ENCODE data around the gene ADH1B.
"Not testable (repeated sequence)": the region's sequence is repeated elsewhere in the genome, so short reads cannot be mapped to it uniquely, and the experiment has no call there.

ADH1B gene

GRCh38 chr4:99321241-99322191 is at the start of gene ADH1B:
Gene ADH1B (minus strand): TSS chr4:99321401. CDS start chr4:99321331, 70 bp downstream.
- no peak for DNase-seq (ENCODE audit: insufficient read length, low spot score)
- FAIRE-seq = no peak

- DNase-seq (ENCODE audit: insufficient read length, low spot score); FAIRE-seq: not testable (repeated sequence)
These were observed 46.6 kb upstream of the ADH1B start for GRCh38 chr4:99367817-99368216.

- FAIRE-seq (no peak), DNase-seq (ENCODE audit: insufficient read length, low spot score) (no peak)
These were observed 45.3 kb upstream of the ADH1B start for GRCh38 chr4:99366491-99366890.

GRCh38 chr4:99362768-99363167 is 41.6 kb upstream of the ADH1B start:
- no peak for DNase-seq (ENCODE audit: insufficient read length, low spot score)
- FAIRE-seq = no peak

GRCh38 chr4:99361899-99362275 is 40.7 kb upstream of the ADH1B start:
- no peak for DNase-seq (ENCODE audit: insufficient read length, low spot score)
- FAIRE-seq = no peak

GRCh38 chr4:99361268-99361898 is 40.2 kb upstream of the ADH1B start:
- no peak for DNase-seq (ENCODE audit: insufficient read length, low spot score)
- no peak for FAIRE-seq

- no peak for FAIRE-seq
- DNase-seq (ENCODE audit: insufficient read length, low spot score) = no peak
These were observed 38.4 kb upstream of the ADH1B start for GRCh38 chr4:99359480-99360204.

- DNase-seq (ENCODE audit: insufficient read length, low spot score) (no peak), FAIRE-seq (no peak)
These were observed 36.7 kb upstream of the ADH1B start for GRCh38 chr4:99357948-99358347.

- FAIRE-seq (no peak), DNase-seq (ENCODE audit: insufficient read length, low spot score) (no peak)
These were observed 35.8 kb upstream of the ADH1B start for GRCh38 chr4:99356992-99357391.

GRCh38 chr4:99356149-99356548 is 34.9 kb upstream of the ADH1B start:
- not testable (repeated sequence) for FAIRE-seq; DNase-seq (ENCODE audit: insufficient read length, low spot score)

- FAIRE-seq (no peak), DNase-seq (ENCODE audit: insufficient read length, low spot score) (no peak)
These were observed 31.7 kb upstream of the ADH1B start, which contains the start of gene ADH1C for GRCh38 chr4:99352602-99353537. Gene ADH1C (minus strand): TSS chr4:99352746. CDS start chr4:99352675, 71 bp downstream.

GRCh38 chr4:99351487-99351886 is 30.3 kb upstream of the ADH1B start:
- FAIRE-seq = no peak
- no peak for DNase-seq (ENCODE audit: insufficient read length, low spot score)

- DNase-seq (ENCODE audit: insufficient read length, low spot score) (no peak), FAIRE-seq (no peak)
These were observed 28.1 kb upstream of the ADH1B start for GRCh38 chr4:99349338-99349737.

- FAIRE-seq; DNase-seq (ENCODE audit: insufficient read length, low spot score): not testable (repeated sequence)
These were observed 21.4 kb upstream of the ADH1B start for GRCh38 chr4:99342624-99343023.

- DNase-seq (ENCODE audit: insufficient read length, low spot score) = no peak
- no peak for FAIRE-seq
These were observed 20.2 kb upstream of the ADH1B start for GRCh38 chr4:99341426-99341825.

GRCh38 chr4:99339172-99339571 is 18.0 kb upstream of the ADH1B start:
- no peak for FAIRE-seq
- DNase-seq (ENCODE audit: insufficient read length, low spot score) = no peak

- FAIRE-seq (no peak), DNase-seq (ENCODE audit: insufficient read length, low spot score) (no peak)
These were observed 15.4 kb upstream of the ADH1B start for GRCh38 chr4:99336553-99336952.

GRCh38 chr4:99334880-99335279 is 13.7 kb upstream of the ADH1B start:
- DNase-seq (ENCODE audit: insufficient read length, low spot score) = no peak
- no peak for FAIRE-seq

GRCh38 chr4:99330648-99331047 is 9.4 kb upstream of the ADH1B start:
- no peak for FAIRE-seq

GRCh38 chr4:99329876-99330275 is 8.7 kb upstream of the ADH1B start:
- DNase-seq (ENCODE audit: insufficient read length, low spot score) (no peak), FAIRE-seq (no peak)

More at GRCh38 chr4:99330648-99331047, 9.4 kb upstream of the ADH1B start:
- no peak for DNase-seq (ENCODE audit: insufficient read length, low spot score)

Data from HTR-8/SVneo (cell line).